ENCODE data around the gene USH1G. TPM values are rescaled to one million over a fixed set of nuclear protein-coding genes. Genes with fewer than 3 reads are reported as not detected.

The USH1G gene
- total and polyA plus RNA-seq, 12 donors: not detected

- TF ChIP-seq CTCF (IDR thresholded peaks at IDR 0.05): no peak
- DNase-seq: no peak
- Histone ChIP-seq H3K9me3 (no peaks in the 10 kb centered on the region), H3K4me3 (no peak overlapping the region), H3K36me3 (no peaks in the 10 kb centered on the region), H3K4me1 (no peaks in the 10 kb centered on the region), H3K27me3 (peaks cover 0 to 73% (median 34%) of the 10 kb centered on the region in 7 donors), H3K27ac (no peak overlapping the region)
- WGBS, 2 donors: 45 to 49% methylated on average over 6 of the region's 6 CpGs
- ATAC-seq: no peak
- intact Hi-C loops (cut with DNase I): no loop called here
These were observed 22.5 kb upstream of the USH1G start for GRCh38 chr17:74945543-74945942.

- no peak overlapping the region for H3K4me3 ChIP-seq
- DNase-seq: no peak
These were observed 20.9 kb upstream of the USH1G start for GRCh38 chr17:74943808-74944522.

GRCh38 chr17:74941128-74941725, 18.2 kb upstream of the USH1G start:
- no peak for TF ChIP-seq CTCF (IDR thresholded peaks at IDR 0.05)
- peaks cover 9 to 85% (median 50%) of the 10 kb centered on the region in 7 donors for H3K27me3 ChIP-seq
- ATAC-seq: no peak
- H3K9me3 ChIP-seq: no peaks in the 10 kb centered on the region
- no peak for DNase-seq
- no peak overlapping the region for H3K4me3 ChIP-seq
- no peak overlapping the region for H3K27ac ChIP-seq
- H3K36me3 ChIP-seq: no peaks in the 10 kb centered on the region
- 76 to 77% methylated on average over 21 of the region's 21 CpGs for WGBS, 2 donors
- peaks cover 0 to 3% (median under 1%) of the 10 kb centered on the region in 9 donors for H3K4me1 ChIP-seq
- intact Hi-C loops (cut with DNase I): no loop called here

More at GRCh38 chr17:74943808-74944522, 20.9 kb upstream of the USH1G start:
- H3K4me1 ChIP-seq: no peaks in the 10 kb centered on the region
- no peak for TF ChIP-seq CTCF (IDR thresholded peaks at IDR 0.05)
- H3K36me3 ChIP-seq: no peaks in the 10 kb centered on the region
- H3K27me3 ChIP-seq: peaks cover 0 to 66% (median 35%) of the 10 kb centered on the region in 7 donors
- no peak overlapping the region for H3K27ac ChIP-seq
- intact Hi-C loops (cut with DNase I): no loop called here
- ATAC-seq: no peak
- H3K9me3 ChIP-seq: no peaks in the 10 kb centered on the region
- 60 to 61% methylated on average over 13 of the region's 13 CpGs for WGBS, 2 donors

GRCh38 chr17:74939534-74939933, 16.5 kb upstream of the USH1G start:
- Histone ChIP-seq H3K9me3 (no peaks in the 10 kb centered on the region), H3K36me3 (no peaks in the 10 kb centered on the region), H3K4me3 (no peak overlapping the region), H3K27me3 (peaks cover 9 to 85% (median 67%) of the 10 kb centered on the region in 7 donors), H3K27ac (no peak overlapping the region), H3K4me1 (peaks cover 0 to 11% (median 9%) of the 10 kb centered on the region in 9 donors)
- no peak for TF ChIP-seq CTCF (IDR thresholded peaks at IDR 0.05)
- WGBS, 2 donors: 44 to 47% methylated on average over 8 of the region's 8 CpGs
- intact Hi-C loops (cut with DNase I): no loop called here
- DNase-seq (no peak), ATAC-seq (no peak)

Data from heart right ventricle (tissue), 16 donors.